Endothelial cell (in vitro differentiated cells): ENCODE results near the gene THBS1. TPM values are rescaled to one million over a fixed set of nuclear protein-coding genes. Genes with fewer than 3 reads are reported as not detected.
A peak's percentile ranks its signal among the peaks of the same experiment; 100 is the strongest.

ENCODE experiments used
- DNase-seq: peaks from one replicate; pipeline ENCODE4 v3.0.0; 2021; ENCODE audit warnings: low spot score
- H3K27ac Mint-ChIP-seq: one replicate; pipeline ENCODE4 v1.8.0; 2021; ENCODE audit warnings: mixed read lengths, inconsistent platforms; ENCODE audit not compliant: unreplicated experiment
- H3K27me3 Mint-ChIP-seq: one replicate; pipeline ENCODE4 v1.8.0; 2021; ENCODE audit warnings: mild to moderate bottlenecking, moderate library complexity, mixed read lengths, inconsistent platforms; ENCODE audit not compliant: unreplicated experiment
- H3K36me3 Mint-ChIP-seq: one replicate; pipeline ENCODE4 v1.8.0; 2021; ENCODE audit warnings: mild to moderate bottlenecking, low read depth, mixed read lengths, inconsistent platforms; ENCODE audit not compliant: unreplicated experiment
- H3K4me1 Mint-ChIP-seq: one replicate; pipeline ENCODE4 v1.8.0; 2021; ENCODE audit warnings: mild to moderate bottlenecking, mixed read lengths, inconsistent platforms; ENCODE audit not compliant: unreplicated experiment
- H3K4me3 Mint-ChIP-seq: one replicate; pipeline ENCODE4 v1.8.0; 2021; ENCODE audit warnings: mild to moderate bottlenecking, mixed read lengths, inconsistent platforms; ENCODE audit not compliant: unreplicated experiment
- H3K9me3 Mint-ChIP-seq: one replicate; pipeline ENCODE4 v1.8.0; 2021; ENCODE audit warnings: mixed read lengths, inconsistent platforms; ENCODE audit not compliant: unreplicated experiment
- long read RNA-seq: library from polyadenylated mRNA; unstranded; transcript quantifications from one replicate; pipeline ENCODE4 v2.0.0, GENCODE V29; 2020; ENCODE audit not compliant: unreplicated experiment
- total RNA-seq: library from RNA; stranded (reverse); fragmentation: NEBNext Ultra II Directional; extraction: Animal tissue kit (Norgen Biotek cat#: 25700); gene quantifications from one replicate; pipeline ENCODE4 v1.2.1, GENCODE V29; 2021; ENCODE audit not compliant: unreplicated experiment
- TF ChIP-seq, protein P1 (sequence below): fragments of 200-600 bp; sonication (generic); IDR thresholded peaks from one replicate; pipeline ENCODE4 v1.5.0; 2021; ENCODE audit warnings: antibody characterized with exemption; ENCODE audit not compliant: unreplicated experiment

The THBS1 gene
- total RNA-seq, result 8.2 TPM
- long read RNA-seq, result 0 reads

DNA sequence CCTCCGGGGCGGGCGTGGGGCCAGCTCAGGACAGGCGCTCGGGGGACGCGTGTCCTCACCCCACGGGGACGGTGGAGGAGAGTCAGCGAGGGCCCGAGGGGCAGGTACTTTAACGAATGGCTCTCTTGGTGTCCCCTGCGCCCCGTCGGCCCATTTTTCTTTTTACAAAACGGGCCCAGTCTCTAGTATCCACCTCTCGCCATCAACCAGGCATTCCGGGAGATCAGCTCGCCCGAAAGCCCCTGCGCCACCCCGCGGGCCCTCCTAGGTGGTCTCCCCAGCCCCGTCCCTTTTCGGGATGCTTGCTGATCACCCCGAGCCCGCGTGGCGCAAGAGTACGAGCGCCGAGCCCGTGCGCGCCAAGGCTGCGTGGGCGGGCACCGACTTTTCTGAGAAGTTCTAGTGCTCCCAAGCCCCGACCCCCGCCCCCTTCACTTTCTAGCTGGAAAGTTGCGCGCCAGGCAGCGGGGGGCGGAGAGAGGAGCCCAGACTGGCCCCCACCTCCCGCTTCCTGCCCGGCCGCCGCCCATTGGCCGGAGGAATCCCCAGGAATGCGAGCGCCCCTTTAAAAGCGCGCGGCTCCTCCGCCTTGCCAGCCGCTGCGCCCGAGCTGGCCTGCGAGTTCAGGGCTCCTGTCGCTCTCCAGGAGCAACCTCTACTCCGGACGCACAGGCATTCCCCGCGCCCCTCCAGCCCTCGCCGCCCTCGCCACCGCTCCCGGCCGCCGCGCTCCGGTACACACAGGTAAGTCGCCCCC is at the start of gene THBS1:
Gene THBS1, plus strand, starts transcription at position 595 of the 757 bp plus-strand sequence. CDS start 779 bp downstream, outside the sequence.
- Mint-ChIP-seq H3K36me3 (no peaks in the 10 kb centered on the region), H3K27ac (peak within 1 kb of the TSS; percentile 98), H3K4me3 (peak within 1 kb of the TSS; percentile 95), H3K4me1 (peaks cover 33% of the 10 kb centered on the region), H3K27me3 (peaks cover 16% of the 10 kb centered on the region), H3K9me3 (no peaks in the 10 kb centered on the region)
- DNase-seq, result peak; percentile 62
- TF ChIP-seq, protein P1, sequence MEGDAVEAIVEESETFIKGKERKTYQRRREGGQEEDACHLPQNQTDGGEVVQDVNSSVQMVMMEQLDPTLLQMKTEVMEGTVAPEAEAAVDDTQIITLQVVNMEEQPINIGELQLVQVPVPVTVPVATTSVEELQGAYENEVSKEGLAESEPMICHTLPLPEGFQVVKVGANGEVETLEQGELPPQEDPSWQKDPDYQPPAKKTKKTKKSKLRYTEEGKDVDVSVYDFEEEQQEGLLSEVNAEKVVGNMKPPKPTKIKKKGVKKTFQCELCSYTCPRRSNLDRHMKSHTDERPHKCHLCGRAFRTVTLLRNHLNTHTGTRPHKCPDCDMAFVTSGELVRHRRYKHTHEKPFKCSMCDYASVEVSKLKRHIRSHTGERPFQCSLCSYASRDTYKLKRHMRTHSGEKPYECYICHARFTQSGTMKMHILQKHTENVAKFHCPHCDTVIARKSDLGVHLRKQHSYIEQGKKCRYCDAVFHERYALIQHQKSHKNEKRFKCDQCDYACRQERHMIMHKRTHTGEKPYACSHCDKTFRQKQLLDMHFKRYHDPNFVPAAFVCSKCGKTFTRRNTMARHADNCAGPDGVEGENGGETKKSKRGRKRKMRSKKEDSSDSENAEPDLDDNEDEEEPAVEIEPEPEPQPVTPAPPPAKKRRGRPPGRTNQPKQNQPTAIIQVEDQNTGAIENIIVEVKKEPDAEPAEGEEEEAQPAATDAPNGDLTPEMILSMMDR, result no peak

DNA sequence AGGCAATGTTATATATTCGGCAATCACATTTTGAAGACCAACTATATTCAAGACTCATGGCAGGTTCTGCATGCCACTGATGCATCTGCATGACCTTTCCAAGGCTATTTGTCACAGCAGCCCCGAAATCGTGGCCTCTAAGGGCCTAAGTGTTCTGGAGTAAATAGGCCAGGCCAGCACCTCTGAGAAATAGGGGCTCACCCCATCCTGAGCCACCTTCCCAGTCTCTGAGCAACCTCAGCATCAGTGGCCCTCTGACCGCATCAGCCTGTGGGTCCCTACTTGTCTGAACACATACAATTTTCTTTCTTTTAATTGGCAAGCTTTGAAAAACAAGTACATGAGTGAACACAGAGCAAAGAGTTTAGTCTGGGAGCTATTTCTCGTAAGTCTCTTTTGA is 45.9 kb upstream of the THBS1 start:
- Mint-ChIP-seq H3K27ac (no peak overlapping the region), H3K4me3 (no peak overlapping the region), H3K9me3 (no peaks in the 10 kb centered on the region), H3K4me1 (peaks cover 6% of the 10 kb centered on the region), H3K36me3 (no peaks in the 10 kb centered on the region), H3K27me3 (peaks cover 1% of the 10 kb centered on the region)
- TF ChIP-seq, protein P1, result no peak
- DNase-seq, result no peak

DNA sequence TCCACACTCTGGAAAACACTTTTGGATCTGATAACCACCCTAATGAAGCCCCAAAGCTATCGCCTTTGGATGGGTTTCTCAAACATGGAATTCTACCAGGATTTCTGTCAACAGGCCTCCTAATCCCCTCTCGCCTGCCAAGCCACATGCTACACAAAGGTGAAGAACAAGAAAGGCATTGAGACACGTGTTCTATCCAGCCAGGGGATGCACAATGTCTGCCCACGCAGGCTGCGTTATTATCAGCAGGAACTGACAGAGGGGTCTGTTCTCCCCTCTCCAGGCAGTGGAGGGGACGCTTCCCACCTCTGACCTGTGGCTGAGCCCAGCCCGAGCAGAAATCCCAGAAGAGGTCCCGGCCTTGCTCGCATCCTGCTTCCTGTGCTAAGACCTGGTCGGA is 45.4 kb upstream of the THBS1 start:
- Mint-ChIP-seq H3K9me3 (no peaks in the 10 kb centered on the region), H3K27ac (no peak overlapping the region), H3K36me3 (no peaks in the 10 kb centered on the region), H3K27me3 (peaks cover 1% of the 10 kb centered on the region), H3K4me3 (no peak overlapping the region), H3K4me1 (peaks cover 11% of the 10 kb centered on the region)
- TF ChIP-seq, protein P1, result no peak
- DNase-seq, result no peak

DNA sequence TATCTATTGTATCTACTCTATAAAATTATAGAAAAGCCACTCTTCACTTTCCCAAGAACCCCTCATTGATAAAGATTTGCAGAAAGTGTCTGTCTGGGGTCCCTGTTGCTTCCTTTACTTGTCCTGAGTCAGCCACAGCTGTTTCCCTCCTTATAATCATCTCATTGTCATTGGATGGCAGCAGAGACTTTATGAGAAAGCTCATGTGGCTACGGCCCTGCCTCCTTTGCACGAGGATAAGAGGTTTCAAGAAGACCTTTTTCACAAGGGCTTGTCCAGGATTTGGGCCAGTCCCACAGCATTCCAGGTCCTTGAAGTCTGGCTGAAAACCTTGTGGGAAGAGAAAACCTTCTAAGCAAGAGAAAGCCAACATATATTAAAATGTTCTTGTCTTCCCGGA is 41.9 kb upstream of the THBS1 start:
- TF ChIP-seq, protein P1, result no peak
- no peak for DNase-seq
- Mint-ChIP-seq H3K4me1 (peaks cover 13% of the 10 kb centered on the region), H3K36me3 (no peaks in the 10 kb centered on the region), H3K9me3 (no peaks in the 10 kb centered on the region), H3K4me3 (no peak overlapping the region), H3K27me3 (peaks cover 2% of the 10 kb centered on the region), H3K27ac (no peak overlapping the region)

DNA sequence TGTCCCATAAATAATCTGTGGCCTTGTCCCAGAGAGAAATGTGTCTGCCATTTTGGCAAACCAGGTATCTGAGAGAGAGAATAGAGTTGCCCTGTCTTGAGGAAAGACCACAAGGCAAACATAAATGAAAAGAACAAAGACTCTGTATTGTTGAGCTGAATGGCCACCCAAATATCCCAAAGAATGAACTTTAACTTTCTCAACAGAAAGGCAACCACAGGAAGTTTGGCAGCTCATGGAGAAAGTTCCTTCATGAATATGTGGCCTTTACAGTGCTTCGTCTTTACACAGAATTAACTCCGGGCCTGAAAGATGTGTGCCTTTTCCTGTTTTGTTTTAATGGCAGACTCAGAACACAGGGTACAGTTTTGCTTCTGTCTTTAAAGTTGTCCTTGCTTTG is 41.4 kb upstream of the THBS1 start:
- Mint-ChIP-seq H3K4me1 (peaks cover 13% of the 10 kb centered on the region), H3K36me3 (no peaks in the 10 kb centered on the region), H3K27me3 (peaks cover 1% of the 10 kb centered on the region), H3K27ac (no peak overlapping the region), H3K4me3 (no peak overlapping the region), H3K9me3 (no peaks in the 10 kb centered on the region)
- TF ChIP-seq, protein P1, result no peak
- DNase-seq, result no peak
